ENCODE results near the gene PTTG2.

PTTG2 gene

DNA sequence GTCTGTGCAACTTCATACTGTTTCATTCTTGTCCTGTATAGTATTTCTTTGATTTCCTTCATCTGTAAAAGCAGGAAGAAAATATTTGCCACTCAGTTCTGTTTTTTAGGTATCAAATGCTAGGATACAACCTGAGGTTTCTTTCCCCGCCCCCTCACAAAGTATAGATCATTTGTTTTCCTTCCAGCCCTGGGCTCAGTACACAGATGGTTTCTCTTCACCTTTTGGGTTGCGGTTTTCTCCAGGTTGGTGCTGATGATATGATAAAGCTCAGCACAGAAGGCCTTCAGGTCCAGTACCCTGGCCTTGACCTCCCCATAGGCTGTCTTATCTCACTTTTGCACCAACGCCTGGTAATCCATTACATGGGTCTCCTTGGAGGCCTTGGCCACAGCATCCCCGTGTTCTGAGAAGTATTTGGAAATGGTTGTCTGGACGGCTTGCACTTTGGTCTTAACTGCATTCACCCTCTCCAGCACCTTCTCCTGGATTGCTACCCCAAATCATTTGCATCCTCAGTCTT is 35.2 kb downstream of the PTTG2 start:
- Histone ChIP-seq H3K9me3 (ENCODE audit: control insufficient read depth in 1 of 2, low read length in 2 of 2) (no peaks in the 10 kb centered on the region), H3K36me3 (ENCODE audit: control insufficient read depth in 1 of 2, insufficient read depth in 2 of 2, low read length in 2 of 2) (no peaks in the 10 kb centered on the region), H3K9ac (ENCODE audit: low read depth in 1 of 2, low read length in 2 of 2) (no peak overlapping the region), H3K27me3 (ENCODE audit: control insufficient read depth in 1 of 2, insufficient read depth in 2 of 2, low read length in 2 of 2) (no peaks in the 10 kb centered on the region), H3K4me3 (ENCODE audit: low read depth in 1 of 2, low read length in 2 of 2) (no peak overlapping the region), H3K27ac (ENCODE audit: low read depth, low read length) (no peak overlapping the region), H3K4me1 (ENCODE audit: control insufficient read depth in 1 of 2, insufficient read depth in 2 of 2, low read length in 2 of 2) (peaks cover 22 to 26% of the 10 kb centered on the region in 2 donors)

DNA sequence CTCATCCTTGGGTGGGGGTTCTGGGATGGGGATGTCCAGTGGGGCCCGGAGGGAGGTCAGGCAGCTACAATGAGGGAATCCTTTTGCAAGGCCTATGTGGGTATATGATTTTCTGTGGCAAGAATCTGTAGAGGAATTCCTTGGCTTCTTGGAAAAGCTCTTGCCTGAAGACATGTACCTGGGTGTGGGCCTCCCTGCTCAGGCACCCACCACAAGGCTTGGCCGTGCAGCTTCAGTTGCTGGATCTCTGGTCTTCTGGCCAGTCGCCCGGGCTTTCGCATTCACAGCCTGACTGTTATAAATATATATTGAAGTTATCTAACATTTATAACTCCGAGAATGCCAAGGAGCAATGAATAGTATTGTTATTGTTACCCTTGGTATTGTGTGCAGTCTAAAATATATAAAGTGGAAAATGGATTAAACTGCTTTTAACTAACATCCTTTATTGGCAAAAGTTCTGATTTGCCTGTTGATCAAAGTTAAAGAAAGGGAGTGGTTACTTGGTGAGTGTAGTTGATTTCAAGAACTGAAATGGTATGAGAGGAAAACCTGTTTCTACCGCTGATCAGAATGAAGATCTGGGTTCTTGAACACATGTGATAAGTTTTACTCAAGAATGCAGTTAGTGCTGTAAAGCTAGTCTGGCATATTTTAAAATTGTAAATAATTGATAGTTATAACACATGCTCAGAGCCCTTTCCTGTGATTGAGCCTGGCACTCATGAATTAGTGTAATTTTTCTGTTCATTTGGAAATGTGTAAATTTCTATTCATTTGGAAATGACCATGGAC is 36.0 kb downstream of the PTTG2 start:
- Histone ChIP-seq H3K36me3 (ENCODE audit: control insufficient read depth in 1 of 2, insufficient read depth in 2 of 2, low read length in 2 of 2) (no peaks in the 10 kb centered on the region), H3K4me1 (ENCODE audit: control insufficient read depth in 1 of 2, insufficient read depth in 2 of 2, low read length in 2 of 2) (peaks cover 22 to 26% of the 10 kb centered on the region in 2 donors), H3K9me3 (ENCODE audit: control insufficient read depth in 1 of 2, low read length in 2 of 2) (no peaks in the 10 kb centered on the region), H3K9ac (ENCODE audit: low read depth in 1 of 2, low read length in 2 of 2) (no peak overlapping the region), H3K27me3 (ENCODE audit: control insufficient read depth in 1 of 2, insufficient read depth in 2 of 2, low read length in 2 of 2) (no peaks in the 10 kb centered on the region), H3K4me3 (ENCODE audit: low read depth in 1 of 2, low read length in 2 of 2) (no peak overlapping the region), H3K27ac (ENCODE audit: low read depth, low read length) (no peak overlapping the region)

DNA sequence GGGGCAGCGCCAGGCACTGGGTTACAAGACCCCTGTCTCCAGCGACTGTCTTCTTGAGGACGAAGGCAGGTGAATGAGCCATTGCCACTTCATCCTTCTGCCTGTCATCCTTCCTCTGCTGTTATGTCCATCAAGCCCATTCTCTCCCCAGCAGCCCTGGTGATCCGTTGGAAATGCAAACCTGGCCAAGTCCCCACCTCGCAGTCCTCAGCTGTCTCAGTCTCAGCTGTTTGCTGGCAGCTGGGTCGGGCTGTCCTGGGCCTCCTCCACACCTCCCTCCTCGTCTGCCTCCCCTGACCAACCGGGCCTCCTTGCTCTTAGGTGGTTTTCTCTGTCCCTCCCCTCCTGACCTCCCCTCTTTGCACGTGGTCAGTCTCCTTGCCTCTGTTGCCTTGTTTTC is 38.0 kb downstream of the PTTG2 start:
- no peak overlapping the region for H3K4me3 ChIP-seq (ENCODE audit: low read depth in 1 of 2, low read length in 2 of 2)
- H3K9ac ChIP-seq (ENCODE audit: low read depth in 1 of 2, low read length in 2 of 2): no peak overlapping the region
- H3K27ac ChIP-seq (ENCODE audit: low read depth, low read length): no peak overlapping the region
- H3K9me3 ChIP-seq (ENCODE audit: control insufficient read depth in 1 of 2, low read length in 2 of 2): no peaks in the 10 kb centered on the region
- H3K36me3 ChIP-seq (ENCODE audit: control insufficient read depth in 1 of 2, insufficient read depth in 2 of 2, low read length in 2 of 2): no peaks in the 10 kb centered on the region
- peaks cover 22 to 26% of the 10 kb centered on the region in 2 donors for H3K4me1 ChIP-seq (ENCODE audit: control insufficient read depth in 1 of 2, insufficient read depth in 2 of 2, low read length in 2 of 2)
- H3K27me3 ChIP-seq (ENCODE audit: control insufficient read depth in 1 of 2, insufficient read depth in 2 of 2, low read length in 2 of 2): no peaks in the 10 kb centered on the region

DNA sequence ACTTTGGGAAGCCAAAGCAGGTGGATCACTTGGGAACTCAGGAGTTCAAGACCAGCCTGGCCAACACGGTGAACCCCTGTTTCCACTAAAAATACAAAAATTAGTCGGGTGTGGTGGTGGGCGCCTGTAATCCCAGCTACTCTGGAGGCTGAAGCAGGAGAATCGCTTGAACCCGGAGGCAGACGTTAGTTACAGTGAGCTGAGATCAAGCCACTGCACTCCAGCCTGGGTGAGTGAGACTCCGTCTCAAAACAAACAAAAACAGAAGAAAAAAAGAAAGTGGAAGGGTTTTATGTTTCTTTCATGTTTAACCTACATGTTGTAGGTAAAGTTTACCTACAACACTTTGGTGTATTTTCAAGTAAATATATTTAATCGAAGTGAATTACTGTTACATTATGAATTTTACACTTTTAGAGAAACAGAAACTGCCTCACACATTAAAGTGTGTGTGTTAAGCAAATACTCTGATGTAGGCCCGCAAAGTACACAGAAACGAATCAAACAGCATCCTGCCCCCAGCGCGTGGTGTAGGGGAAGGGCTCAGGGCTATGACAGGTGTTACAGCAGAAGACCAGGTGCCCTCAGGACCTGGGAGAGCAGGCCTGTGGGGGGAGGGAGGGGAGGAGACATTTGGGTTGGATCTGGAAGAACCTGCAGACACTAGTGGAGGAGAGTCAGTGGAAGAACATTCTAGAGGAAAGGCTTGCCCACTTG is 39.0 kb downstream of the PTTG2 start:
- Histone ChIP-seq H3K36me3 (ENCODE audit: control insufficient read depth in 1 of 2, insufficient read depth in 2 of 2, low read length in 2 of 2) (no peaks in the 10 kb centered on the region), H3K9ac (ENCODE audit: low read depth in 1 of 2, low read length in 2 of 2) (no peak overlapping the region), H3K4me1 (ENCODE audit: control insufficient read depth in 1 of 2, insufficient read depth in 2 of 2, low read length in 2 of 2) (peaks cover 22 to 25% of the 10 kb centered on the region in 2 donors), H3K27me3 (ENCODE audit: control insufficient read depth in 1 of 2, insufficient read depth in 2 of 2, low read length in 2 of 2) (no peaks in the 10 kb centered on the region), H3K27ac (ENCODE audit: low read depth, low read length) (no peak overlapping the region), H3K9me3 (ENCODE audit: control insufficient read depth in 1 of 2, low read length in 2 of 2) (no peaks in the 10 kb centered on the region), H3K4me3 (ENCODE audit: low read depth in 1 of 2, low read length in 2 of 2) (no peak overlapping the region)

DNA sequence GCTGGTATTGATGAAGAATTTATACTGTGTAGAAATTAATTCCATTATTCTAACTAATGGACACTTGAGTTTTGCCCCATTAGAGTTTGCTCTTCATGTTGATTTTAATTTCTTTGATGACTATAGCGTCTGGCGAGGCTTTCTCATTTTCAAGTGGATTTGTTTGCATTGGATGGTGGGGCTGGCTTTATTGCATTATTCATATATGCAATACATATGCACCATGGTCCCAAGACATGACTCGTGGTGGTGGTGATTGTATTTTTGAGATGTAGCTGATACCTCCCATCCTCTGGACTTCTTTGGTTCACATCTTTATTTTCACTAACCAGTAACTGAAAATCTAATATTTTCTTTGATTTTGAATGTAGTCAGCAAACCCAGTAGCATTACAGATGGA is 39.8 kb downstream of the PTTG2 start:
- Histone ChIP-seq H3K27me3 (ENCODE audit: control insufficient read depth in 1 of 2, insufficient read depth in 2 of 2, low read length in 2 of 2) (no peaks in the 10 kb centered on the region), H3K4me1 (ENCODE audit: control insufficient read depth in 1 of 2, insufficient read depth in 2 of 2, low read length in 2 of 2) (peaks cover 15 to 17% of the 10 kb centered on the region in 2 donors), H3K9me3 (ENCODE audit: control insufficient read depth in 1 of 2, low read length in 2 of 2) (no peaks in the 10 kb centered on the region), H3K9ac (ENCODE audit: low read depth in 1 of 2, low read length in 2 of 2) (no peak overlapping the region), H3K4me3 (ENCODE audit: low read depth in 1 of 2, low read length in 2 of 2) (no peak overlapping the region), H3K36me3 (ENCODE audit: control insufficient read depth in 1 of 2, insufficient read depth in 2 of 2, low read length in 2 of 2) (no peaks in the 10 kb centered on the region), H3K27ac (ENCODE audit: low read depth, low read length) (no peak overlapping the region)

DNA sequence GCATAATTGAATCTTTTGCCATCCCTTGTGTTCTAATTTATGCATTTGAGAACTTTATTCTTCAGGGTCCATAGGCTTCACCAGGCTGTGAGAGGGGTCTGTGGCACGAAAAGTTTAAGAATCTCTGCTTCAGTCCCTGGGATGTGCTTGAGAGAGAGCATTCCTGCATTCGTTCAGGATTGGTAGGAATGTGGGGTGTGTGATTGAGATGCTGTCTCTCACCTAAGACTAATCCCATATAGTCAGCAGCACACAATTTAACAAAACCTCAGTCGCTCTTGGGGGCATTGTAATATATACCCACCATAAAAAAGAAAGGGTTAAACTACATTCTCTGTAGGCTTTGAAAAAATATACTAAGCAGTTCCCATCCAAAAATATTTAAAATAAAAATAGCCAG is 41.7 kb downstream of the PTTG2 start:
- no peaks in the 10 kb centered on the region for H3K27me3 ChIP-seq (ENCODE audit: control insufficient read depth in 1 of 2, insufficient read depth in 2 of 2, low read length in 2 of 2)
- no peaks in the 10 kb centered on the region for H3K9me3 ChIP-seq (ENCODE audit: control insufficient read depth in 1 of 2, low read length in 2 of 2)
- no peaks in the 10 kb centered on the region for H3K36me3 ChIP-seq (ENCODE audit: control insufficient read depth in 1 of 2, insufficient read depth in 2 of 2, low read length in 2 of 2)
- no peak overlapping the region for H3K4me3 ChIP-seq (ENCODE audit: low read depth in 1 of 2, low read length in 2 of 2)
- no peak overlapping the region for H3K27ac ChIP-seq (ENCODE audit: low read depth, low read length)
- no peak overlapping the region for H3K9ac ChIP-seq (ENCODE audit: low read depth in 1 of 2, low read length in 2 of 2)
- no peaks in the 10 kb centered on the region for H3K4me1 ChIP-seq (ENCODE audit: control insufficient read depth in 1 of 2, insufficient read depth in 2 of 2, low read length in 2 of 2)

DNA sequence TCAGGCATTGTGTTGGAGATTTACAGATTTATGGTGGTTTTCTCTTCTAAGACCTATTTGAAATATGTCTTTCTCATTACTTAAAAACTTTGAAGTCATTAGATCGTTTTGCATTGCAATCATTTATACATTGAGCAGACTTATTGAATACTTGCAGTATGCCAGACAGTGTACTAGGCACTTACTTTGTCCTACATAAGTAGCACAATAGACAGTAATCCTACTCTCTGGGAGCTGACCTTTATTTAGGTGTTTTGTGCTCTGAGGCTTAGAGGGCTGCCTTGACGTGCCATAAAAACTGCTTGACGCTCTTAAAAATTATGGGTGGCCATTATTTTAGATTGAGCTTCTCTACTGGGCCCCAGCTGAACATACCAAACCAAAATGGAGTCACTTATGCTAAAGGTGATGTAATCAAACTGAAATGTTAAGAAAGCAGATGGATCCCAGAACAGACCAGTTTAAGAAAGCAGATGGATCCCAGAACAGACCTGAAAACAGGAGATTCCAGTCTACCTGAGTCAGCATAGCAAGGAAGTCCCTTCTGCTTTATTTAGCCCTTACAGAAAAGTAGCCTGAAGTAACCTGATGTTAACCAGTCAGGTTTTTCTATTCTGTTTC is 42.4 kb downstream of the PTTG2 start:
- no peaks in the 10 kb centered on the region for H3K9me3 ChIP-seq (ENCODE audit: control insufficient read depth in 1 of 2, low read length in 2 of 2)
- H3K9ac ChIP-seq (ENCODE audit: low read depth in 1 of 2, low read length in 2 of 2): no peak overlapping the region
- H3K27me3 ChIP-seq (ENCODE audit: control insufficient read depth in 1 of 2, insufficient read depth in 2 of 2, low read length in 2 of 2): no peaks in the 10 kb centered on the region
- no peaks in the 10 kb centered on the region for H3K4me1 ChIP-seq (ENCODE audit: control insufficient read depth in 1 of 2, insufficient read depth in 2 of 2, low read length in 2 of 2)
- H3K36me3 ChIP-seq (ENCODE audit: control insufficient read depth in 1 of 2, insufficient read depth in 2 of 2, low read length in 2 of 2): no peaks in the 10 kb centered on the region
- H3K4me3 ChIP-seq (ENCODE audit: low read depth in 1 of 2, low read length in 2 of 2): no peak overlapping the region
- no peak overlapping the region for H3K27ac ChIP-seq (ENCODE audit: low read depth, low read length)

DNA sequence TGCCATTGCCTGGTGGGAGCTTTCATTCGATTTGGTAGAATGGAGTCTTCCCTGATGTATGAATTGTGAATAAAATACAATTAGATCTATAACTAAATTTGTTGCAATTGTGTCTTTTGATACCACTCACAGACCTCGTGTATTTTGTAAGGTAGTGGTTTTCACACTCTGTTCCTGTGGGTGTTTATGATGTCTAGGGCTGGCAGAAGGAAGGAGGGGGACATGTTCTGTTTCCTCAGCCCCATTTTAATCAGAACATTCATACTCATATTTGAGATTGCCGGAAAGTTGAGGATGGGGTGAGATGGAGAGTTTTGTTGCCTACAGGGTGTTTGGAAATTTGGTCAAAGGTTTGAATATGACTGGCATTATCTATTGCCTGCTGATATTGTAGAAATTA is 42.9 kb downstream of the PTTG2 start:
- H3K27ac ChIP-seq (ENCODE audit: low read depth, low read length): no peak overlapping the region
- H3K9me3 ChIP-seq (ENCODE audit: control insufficient read depth in 1 of 2, low read length in 2 of 2): no peaks in the 10 kb centered on the region
- no peak overlapping the region for H3K9ac ChIP-seq (ENCODE audit: low read depth in 1 of 2, low read length in 2 of 2)
- peaks cover 0 to 1% of the 10 kb centered on the region in 2 donors for H3K4me1 ChIP-seq (ENCODE audit: control insufficient read depth in 1 of 2, insufficient read depth in 2 of 2, low read length in 2 of 2)
- no peaks in the 10 kb centered on the region for H3K27me3 ChIP-seq (ENCODE audit: control insufficient read depth in 1 of 2, insufficient read depth in 2 of 2, low read length in 2 of 2)
- no peaks in the 10 kb centered on the region for H3K36me3 ChIP-seq (ENCODE audit: control insufficient read depth in 1 of 2, insufficient read depth in 2 of 2, low read length in 2 of 2)
- H3K4me3 ChIP-seq (ENCODE audit: low read depth in 1 of 2, low read length in 2 of 2): no peak overlapping the region

DNA sequence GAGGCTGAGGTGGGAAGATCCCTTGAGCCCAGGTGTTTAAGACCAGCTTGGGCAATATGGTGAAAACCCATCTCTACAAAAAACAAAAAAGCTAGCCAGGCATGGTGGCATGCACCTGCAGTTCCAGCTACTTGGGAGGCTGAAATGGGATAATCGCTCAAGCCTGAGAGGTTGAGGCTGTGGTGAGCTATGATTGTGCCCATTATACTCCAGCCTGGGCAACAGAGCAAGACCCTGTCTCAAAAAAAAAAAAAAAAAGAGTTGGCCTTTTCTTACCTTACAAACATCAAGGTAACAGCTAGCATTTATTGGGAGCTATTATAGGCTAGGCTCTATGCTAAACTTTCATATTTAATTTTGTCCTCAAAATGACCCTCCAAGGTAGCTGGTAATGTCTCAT is 43.4 kb downstream of the PTTG2 start:
- H3K9ac ChIP-seq (ENCODE audit: low read depth in 1 of 2, low read length in 2 of 2): no peak overlapping the region
- no peak overlapping the region for H3K27ac ChIP-seq (ENCODE audit: low read depth, low read length)
- no peaks in the 10 kb centered on the region for H3K9me3 ChIP-seq (ENCODE audit: control insufficient read depth in 1 of 2, low read length in 2 of 2)
- H3K27me3 ChIP-seq (ENCODE audit: control insufficient read depth in 1 of 2, insufficient read depth in 2 of 2, low read length in 2 of 2): no peaks in the 10 kb centered on the region
- H3K4me1 ChIP-seq (ENCODE audit: control insufficient read depth in 1 of 2, insufficient read depth in 2 of 2, low read length in 2 of 2): peaks cover 2 to 6% of the 10 kb centered on the region in 2 donors
- H3K4me3 ChIP-seq (ENCODE audit: low read depth in 1 of 2, low read length in 2 of 2): no peak overlapping the region
- H3K36me3 ChIP-seq (ENCODE audit: control insufficient read depth in 1 of 2, insufficient read depth in 2 of 2, low read length in 2 of 2): no peaks in the 10 kb centered on the region

DNA sequence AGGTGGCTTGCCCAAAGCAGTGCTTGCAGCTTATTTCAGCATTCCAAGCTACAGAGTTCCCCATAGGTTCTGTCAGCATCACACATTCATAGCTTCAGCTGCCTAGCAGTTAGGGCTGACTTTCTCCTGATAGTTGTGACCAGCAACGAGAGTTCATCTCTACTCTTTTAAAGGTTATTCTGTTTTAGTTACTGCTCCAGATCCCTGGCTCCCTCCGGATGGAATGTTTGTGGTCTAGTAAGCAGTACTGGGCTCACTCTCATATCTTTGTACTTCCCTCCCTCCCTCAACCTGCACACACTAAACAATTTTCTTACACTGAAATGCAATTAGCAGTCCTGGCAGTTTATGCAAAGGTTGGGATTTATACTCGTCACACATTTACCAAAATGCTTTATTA is 43.9 kb downstream of the PTTG2 start:
- Histone ChIP-seq H3K27ac (ENCODE audit: low read depth, low read length) (no peak overlapping the region), H3K27me3 (ENCODE audit: control insufficient read depth in 1 of 2, insufficient read depth in 2 of 2, low read length in 2 of 2) (no peaks in the 10 kb centered on the region), H3K4me3 (ENCODE audit: low read depth in 1 of 2, low read length in 2 of 2) (no peak overlapping the region), H3K4me1 (ENCODE audit: control insufficient read depth in 1 of 2, insufficient read depth in 2 of 2, low read length in 2 of 2) (peaks cover 3 to 6% of the 10 kb centered on the region in 2 donors), H3K36me3 (ENCODE audit: control insufficient read depth in 1 of 2, insufficient read depth in 2 of 2, low read length in 2 of 2) (no peaks in the 10 kb centered on the region), H3K9me3 (ENCODE audit: control insufficient read depth in 1 of 2, low read length in 2 of 2) (no peaks in the 10 kb centered on the region), H3K9ac (ENCODE audit: low read depth in 1 of 2, low read length in 2 of 2) (no peak overlapping the region)
